ENCODE data around the gene MPST. TPM values are rescaled to one million over a fixed set of nuclear protein-coding genes. Genes with fewer than 3 reads are reported as not detected.

MPST gene
- polyA plus RNA-seq, 1 donor (not counting 4 experiments of a cell fraction or from before 2014, with no cell fraction given): 23.5 TPM

DNA sequence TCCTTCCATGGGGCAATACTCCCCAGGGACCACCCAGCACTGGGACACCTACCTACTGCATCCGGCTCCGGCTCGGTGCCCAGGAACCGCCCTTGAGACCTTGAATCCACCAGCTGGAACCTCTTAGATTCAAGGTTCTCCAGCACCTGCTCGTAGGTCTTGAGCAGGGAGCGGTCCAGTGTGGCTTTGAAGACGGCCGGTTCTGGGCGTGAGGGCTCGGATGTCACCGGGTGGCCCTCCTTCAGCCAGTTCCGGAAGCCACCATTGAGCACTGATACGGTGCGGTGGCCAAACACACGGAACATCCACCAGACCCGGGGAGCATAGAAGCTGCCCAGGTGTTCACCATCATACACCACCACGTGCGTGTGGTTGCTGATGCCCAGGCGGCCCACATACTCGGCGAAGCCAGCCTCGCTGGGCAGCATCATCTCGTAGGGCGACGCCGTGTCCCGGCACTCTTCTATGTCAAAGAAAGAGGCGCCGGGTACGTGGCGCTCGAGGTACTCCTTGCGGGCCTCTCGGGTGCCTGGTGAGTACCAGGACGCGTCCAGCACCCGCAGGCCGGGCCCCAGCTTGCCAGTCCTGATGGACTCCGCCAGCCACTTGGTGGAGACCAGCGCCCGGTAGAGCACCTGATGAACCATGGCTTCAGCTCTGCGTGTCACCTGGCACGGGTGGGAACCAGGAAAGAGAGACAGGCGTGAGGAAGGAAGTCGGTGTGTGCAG is 1.3 kb upstream of the MPST start:
- Histone ChIP-seq H3K4me2 (ENCODE audit: control insufficient read depth, extremely low read depth, insufficient read depth, low read depth, low read length) (peak overlapping the region; percentile 82), H3K9me1 (ENCODE audit: control insufficient read depth, extremely low read depth, insufficient read depth, low read length) (no peaks in the 10 kb centered on the region), H3K4me3 (ENCODE audit: control insufficient read depth in 2 of 3, extremely low read depth in 1 of 3, insufficient read depth in 2 of 3, low read depth in 1 of 3, low read length in 3 of 3) (peak overlapping the region; percentile 81 to 86 (median 81)), H2AFZ (ENCODE audit: control insufficient read depth, low read length) (no peak overlapping the region), H3K79me2 (ENCODE audit: control insufficient read depth, insufficient read depth, low read length) (peaks cover 8% of the 10 kb centered on the region), H3K27me3 (ENCODE audit: control insufficient read depth, extremely low read depth, insufficient read depth, low read length) (no peaks in the 10 kb centered on the region), H3K4me1 (ENCODE audit: control insufficient read depth, extremely low read depth, insufficient read depth, low read length) (peaks cover 8% of the 10 kb centered on the region), H3K9ac (ENCODE audit: control insufficient read depth, extremely low read depth, insufficient read depth, low read length) (peak overlapping the region; percentile 81), H4K20me1 (ENCODE audit: control insufficient read depth, extremely low read depth, insufficient read depth, low read length) (no peaks in the 10 kb centered on the region), H3K27ac (ENCODE audit: control insufficient read depth, insufficient read depth, low read length) (no peak overlapping the region), H3K36me3 (ENCODE audit: control insufficient read depth in 2 of 2, extremely low read depth in 1 of 2, insufficient read depth in 2 of 2, low read length in 2 of 2) (peaks cover 3 to 7% of the 10 kb centered on the region in 2 experiments), H3K9me3 (ENCODE audit: control insufficient read depth, low read depth, low read length) (no peaks in the 10 kb centered on the region)
- DNase-seq (ENCODE audit: low read depth, low spot score) (no peak), FAIRE-seq (no peak)
- dilution Hi-C loops (cut with MboI; ENCODE audit: extremely low pct_ligation_motif_present, low sequenced_read_pairs): no loop called here
- TF ChIP-seq, protein P1, sequence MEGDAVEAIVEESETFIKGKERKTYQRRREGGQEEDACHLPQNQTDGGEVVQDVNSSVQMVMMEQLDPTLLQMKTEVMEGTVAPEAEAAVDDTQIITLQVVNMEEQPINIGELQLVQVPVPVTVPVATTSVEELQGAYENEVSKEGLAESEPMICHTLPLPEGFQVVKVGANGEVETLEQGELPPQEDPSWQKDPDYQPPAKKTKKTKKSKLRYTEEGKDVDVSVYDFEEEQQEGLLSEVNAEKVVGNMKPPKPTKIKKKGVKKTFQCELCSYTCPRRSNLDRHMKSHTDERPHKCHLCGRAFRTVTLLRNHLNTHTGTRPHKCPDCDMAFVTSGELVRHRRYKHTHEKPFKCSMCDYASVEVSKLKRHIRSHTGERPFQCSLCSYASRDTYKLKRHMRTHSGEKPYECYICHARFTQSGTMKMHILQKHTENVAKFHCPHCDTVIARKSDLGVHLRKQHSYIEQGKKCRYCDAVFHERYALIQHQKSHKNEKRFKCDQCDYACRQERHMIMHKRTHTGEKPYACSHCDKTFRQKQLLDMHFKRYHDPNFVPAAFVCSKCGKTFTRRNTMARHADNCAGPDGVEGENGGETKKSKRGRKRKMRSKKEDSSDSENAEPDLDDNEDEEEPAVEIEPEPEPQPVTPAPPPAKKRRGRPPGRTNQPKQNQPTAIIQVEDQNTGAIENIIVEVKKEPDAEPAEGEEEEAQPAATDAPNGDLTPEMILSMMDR (optimal IDR thresholded peaks at IDR 0.05 in 1 of 3, IDR thresholded peaks at IDR 0.05 in 1 of 3, conservative IDR thresholded peaks at IDR 0.05 in 1 of 3; ENCODE audit: extremely low read depth in 1 of 3, insufficient read depth in 2 of 3, low read length in 3 of 3): no peak
- TF ChIP-seq EZH2 (IDR thresholded peaks at IDR 0.05; ENCODE audit: low read length): no peak

DNA sequence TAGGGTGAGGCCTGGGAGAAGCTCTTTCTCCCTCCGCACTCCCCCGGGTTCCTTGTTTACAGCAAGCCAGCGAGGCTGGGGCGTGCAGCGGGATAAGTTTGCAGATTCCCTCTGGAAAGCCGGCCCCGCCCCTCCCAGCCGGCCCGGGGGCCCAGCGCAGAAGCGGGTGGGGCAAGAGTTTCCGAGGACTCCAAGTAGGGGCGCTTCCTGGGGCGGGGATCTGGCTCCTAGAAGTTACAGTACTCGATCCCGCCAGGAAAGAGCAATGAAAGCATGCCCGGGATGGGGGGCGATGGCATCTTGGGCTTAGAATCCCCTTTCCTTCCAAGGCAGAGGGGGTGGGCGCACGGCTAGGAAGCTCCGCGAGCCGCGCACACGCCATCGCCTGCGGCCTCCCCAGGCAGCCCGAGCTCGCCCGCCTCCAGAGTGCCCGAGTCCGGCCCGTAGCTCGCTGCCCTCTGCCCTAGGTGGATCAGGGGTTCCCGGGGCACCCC is 680 bp upstream of the MPST start:
- DNase-seq (ENCODE audit: low read depth, low spot score) (no peak), FAIRE-seq (no peak)

More for the DNA sequence above, 680 bp upstream of the MPST start:
- H3K27ac ChIP-seq (ENCODE audit: control insufficient read depth, insufficient read depth, low read length): no peak overlapping the region
- peaks cover 8% of the 10 kb centered on the region for H3K4me1 ChIP-seq (ENCODE audit: control insufficient read depth, extremely low read depth, insufficient read depth, low read length)
- peak overlapping the region; percentile 70 for H2AFZ ChIP-seq (ENCODE audit: control insufficient read depth, low read length)
- TF ChIP-seq, protein P1 (optimal IDR thresholded peaks at IDR 0.05 in 1 of 3, IDR thresholded peaks at IDR 0.05 in 1 of 3, conservative IDR thresholded peaks at IDR 0.05 in 1 of 3; ENCODE audit: extremely low read depth in 1 of 3, insufficient read depth in 2 of 3, low read length in 3 of 3): no peak
- no peak for TF ChIP-seq EZH2 (IDR thresholded peaks at IDR 0.05; ENCODE audit: low read length)
- peak overlapping the region; percentile 81 to 86 (median 81) for H3K4me3 ChIP-seq (ENCODE audit: control insufficient read depth in 2 of 3, extremely low read depth in 1 of 3, insufficient read depth in 2 of 3, low read depth in 1 of 3, low read length in 3 of 3)
- H3K36me3 ChIP-seq (ENCODE audit: control insufficient read depth in 2 of 2, extremely low read depth in 1 of 2, insufficient read depth in 2 of 2, low read length in 2 of 2): peaks cover 3 to 7% of the 10 kb centered on the region in 2 experiments
- dilution Hi-C loops (cut with MboI; ENCODE audit: extremely low pct_ligation_motif_present, low sequenced_read_pairs): no loop called here
- H3K4me2 ChIP-seq (ENCODE audit: control insufficient read depth, extremely low read depth, insufficient read depth, low read depth, low read length): peak overlapping the region; percentile 82
- peak overlapping the region; percentile 81 for H3K9ac ChIP-seq (ENCODE audit: control insufficient read depth, extremely low read depth, insufficient read depth, low read length)
- no peaks in the 10 kb centered on the region for H4K20me1 ChIP-seq (ENCODE audit: control insufficient read depth, extremely low read depth, insufficient read depth, low read length)
- H3K9me1 ChIP-seq (ENCODE audit: control insufficient read depth, extremely low read depth, insufficient read depth, low read length): no peaks in the 10 kb centered on the region
- peaks cover 8% of the 10 kb centered on the region for H3K79me2 ChIP-seq (ENCODE audit: control insufficient read depth, insufficient read depth, low read length)
- no peaks in the 10 kb centered on the region for H3K27me3 ChIP-seq (ENCODE audit: control insufficient read depth, extremely low read depth, insufficient read depth, low read length)
- no peaks in the 10 kb centered on the region for H3K9me3 ChIP-seq (ENCODE audit: control insufficient read depth, low read depth, low read length)

All from keratinocyte (primary cell).